ENCODE measurements around the gene GCAT. TPM values are rescaled to one million over a fixed set of nuclear protein-coding genes. Genes with fewer than 3 reads are reported as not detected.

Gene GCAT
- total RNA-seq, 1 donor from 2014 or later, result 7.6 TPM

GRCh38 chr22:37768273-37768672 lies 39.5 kb upstream of the GCAT start:
- peaks cover 0 to 56% of the 10 kb centered on the region in 2 donors for H3K36me3 ChIP-seq
- H3K27ac ChIP-seq, result no peak overlapping the region
- intact Hi-C loops (cut with DNase I), result no loop called here
- no peaks in the 10 kb centered on the region for H3K9me3 ChIP-seq
- H3K27me3 ChIP-seq, result no peaks in the 10 kb centered on the region
- no peak overlapping the region for H3K4me3 ChIP-seq
- no peak for DNase-seq (ENCODE audit: extremely low spot score in 2 of 2)
- H3K4me1 ChIP-seq, result no peaks in the 10 kb centered on the region
- TF ChIP-seq POLR2A (IDR thresholded peaks at IDR 0.05), result no peak
- no peak for TF ChIP-seq POLR2AphosphoS5 (IDR thresholded peaks at IDR 0.05; ENCODE audit: insufficient read depth in 1 of 2, low read depth in 1 of 2)
- no peak for TF ChIP-seq CTCF (IDR thresholded peaks at IDR 0.05)

GRCh38 chr22:37769056-37769455 lies 38.7 kb upstream of the GCAT start:
- Histone ChIP-seq H3K27me3 (no peaks in the 10 kb centered on the region), H3K9me3 (no peaks in the 10 kb centered on the region), H3K36me3 (peaks cover 0 to 51% of the 10 kb centered on the region in 2 donors), H3K27ac (no peak overlapping the region), H3K4me3 (no peak overlapping the region), H3K4me1 (no peaks in the 10 kb centered on the region)
- intact Hi-C loops (cut with DNase I), result no loop called here
- no peak for TF ChIP-seq POLR2AphosphoS5 (IDR thresholded peaks at IDR 0.05; ENCODE audit: insufficient read depth in 1 of 2, low read depth in 1 of 2)
- TF ChIP-seq POLR2A (IDR thresholded peaks at IDR 0.05), result no peak
- no peak for TF ChIP-seq CTCF (IDR thresholded peaks at IDR 0.05)
- no peak for DNase-seq (ENCODE audit: extremely low spot score in 2 of 2)

GRCh38 chr22:37771081-37771480 lies 36.7 kb upstream of the GCAT start:
- H3K36me3 ChIP-seq, result peaks cover 0 to 41% of the 10 kb centered on the region in 2 donors
- no peaks in the 10 kb centered on the region for H3K4me1 ChIP-seq
- no peak for TF ChIP-seq CTCF (IDR thresholded peaks at IDR 0.05)
- H3K27ac ChIP-seq, result no peak overlapping the region
- no peak for DNase-seq (ENCODE audit: extremely low spot score in 2 of 2)
- no peaks in the 10 kb centered on the region for H3K27me3 ChIP-seq
- intact Hi-C loops (cut with DNase I), result no loop called here
- no peak overlapping the region for H3K4me3 ChIP-seq
- no peaks in the 10 kb centered on the region for H3K9me3 ChIP-seq

GRCh38 chr22:37771702-37772427 lies 35.9 kb upstream of the GCAT start:
- intact Hi-C loops (cut with DNase I), result no loop called here
- H3K27ac ChIP-seq, result no peak overlapping the region
- no peaks in the 10 kb centered on the region for H3K27me3 ChIP-seq
- no peak overlapping the region for H3K4me3 ChIP-seq
- TF ChIP-seq CTCF (IDR thresholded peaks at IDR 0.05) (no peak), POLR2AphosphoS5 (IDR thresholded peaks at IDR 0.05; ENCODE audit: insufficient read depth in 1 of 2, low read depth in 1 of 2) (no peak), POLR2A (IDR thresholded peaks at IDR 0.05) (no peak)
- no peaks in the 10 kb centered on the region for H3K4me1 ChIP-seq
- DNase-seq (ENCODE audit: extremely low spot score in 2 of 2), result no peak
- H3K9me3 ChIP-seq, result no peaks in the 10 kb centered on the region
- peaks cover 0 to 40% of the 10 kb centered on the region in 2 donors for H3K36me3 ChIP-seq

GRCh38 chr22:37774728-37775127 lies 33.0 kb upstream of the GCAT start:
- no peak for DNase-seq (ENCODE audit: extremely low spot score in 2 of 2)
- Histone ChIP-seq H3K27me3 (no peaks in the 10 kb centered on the region), H3K4me3 (no peak overlapping the region), H3K36me3 (peaks cover 0 to 26% of the 10 kb centered on the region in 2 donors), H3K27ac (no peak overlapping the region), H3K4me1 (peaks cover 9% of the 10 kb centered on the region), H3K9me3 (no peaks in the 10 kb centered on the region)
- TF ChIP-seq POLR2A (IDR thresholded peaks at IDR 0.05), result no peak
- no peak for TF ChIP-seq POLR2AphosphoS5 (IDR thresholded peaks at IDR 0.05; ENCODE audit: insufficient read depth in 1 of 2, low read depth in 1 of 2)
- no peak for TF ChIP-seq CTCF (IDR thresholded peaks at IDR 0.05)
- intact Hi-C loops (cut with DNase I), result no loop called here

Data from vagina (tissue), 2 donors.